GM23248 (cell line): ENCODE results near the gene ABTB1. TPM values are rescaled to one million over a fixed set of nuclear protein-coding genes. Genes with fewer than 3 reads are reported as not detected.

Experiments used
- DNase-seq: peaks from one replicate; pipeline ENCODE4 v3.0.0-alpha.2; 2015
- H2AFZ ChIP-seq: fragments of 200-600 bp; sonication (generic); 2 replicates; pipeline ENCODE4 v1.6.1; 2016; ENCODE audit warnings: antibody characterized with exemption
- H3F3A ChIP-seq: fragments of 200-600 bp; sonication (generic); 2 replicates; pipeline ENCODE4 v1.6.1; 2016; ENCODE audit warnings: mild to moderate bottlenecking, antibody characterized with exemption, mixed run types; ENCODE audit not compliant: insufficient read depth
- H3K27ac ChIP-seq: fragments of 200-600 bp; sonication (generic); 2 replicates; pipeline ENCODE4 v1.5.1; 2016; ENCODE audit warnings: mild to moderate bottlenecking
- H3K27me3 ChIP-seq: fragments of 200-600 bp; sonication (generic); replicated peaks from 2 replicates; pipeline ENCODE4 v1.6.1; 2016; ENCODE audit warnings: mild to moderate bottlenecking; ENCODE audit not compliant: insufficient read depth
- H3K36me3 ChIP-seq: fragments of 200-600 bp; sonication (generic); 2 replicates; pipeline ENCODE4 v1.6.1; 2016; ENCODE audit warnings: low read depth, mild to moderate bottlenecking
- H3K4me1 ChIP-seq: fragments of 200-600 bp; sonication (generic); 2 replicates; pipeline ENCODE4 v1.6.1; 2016; ENCODE audit warnings: mild to moderate bottlenecking; ENCODE audit not compliant: insufficient read depth
- H3K4me2 ChIP-seq: fragments of 200-600 bp; sonication (generic); one replicate; pipeline ENCODE4 v1.6.1; 2016; ENCODE audit warnings: mild to moderate bottlenecking; ENCODE audit not compliant: unreplicated experiment
- H3K4me3 ChIP-seq: fragments of 200-600 bp; sonication (generic); 2 replicates; pipeline ENCODE4 v1.5.1; 2016; ENCODE audit warnings: mild to moderate bottlenecking
- H3K79me2 ChIP-seq: fragments of 200-600 bp; sonication (generic); 2 replicates; pipeline ENCODE4 v1.6.1; 2016; ENCODE audit warnings: mild to moderate bottlenecking; ENCODE audit not compliant: insufficient read depth
- H3K9ac ChIP-seq: fragments of 200-600 bp; sonication (generic); 2 replicates; pipeline ENCODE4 v1.6.1; 2016; ENCODE audit warnings: mild to moderate bottlenecking
- H3K9me2 ChIP-seq: fragments of 200-600 bp; sonication (generic); 2 replicates; pipeline ENCODE4 v1.6.1; 2016; ENCODE audit warnings: mixed run types, mild to moderate bottlenecking, moderate library complexity; ENCODE audit not compliant: insufficient read depth
- H3K9me3 ChIP-seq: fragments of 200-600 bp; sonication (generic); one replicate; pipeline ENCODE4 v1.6.1; 2017; ENCODE audit warnings: low read depth
- H4K20me1 ChIP-seq: fragments of 200-600 bp; sonication (generic); 2 replicates; pipeline ENCODE4 v1.6.0; 2016; ENCODE audit not compliant: insufficient read depth
- EZH2 ChIP-seq: fragments of 200-600 bp; sonication (generic); IDR thresholded peaks from 2 replicates; pipeline ENCODE4 v1.6.1; 2018; ENCODE audit warnings: antibody characterized with exemption, mild to moderate bottlenecking; ENCODE audit not compliant: insufficient read depth, poor library complexity, severe bottlenecking
- EZH2phosphoT487 ChIP-seq: fragments of 200-600 bp; sonication (generic); IDR thresholded peaks from 2 replicates; pipeline ENCODE4 v1.6.1; 2018; ENCODE audit warnings: antibody characterized with exemption, moderate library complexity, mild to moderate bottlenecking, low read depth; ENCODE audit not compliant: insufficient read depth
- WGBS, 2 experiments: methylation state at CpG; one replicate each; pipeline ENCODE4 v1.1.6; 2015 to 2017; ENCODE audit warnings: low lambda C conversion rate in 2 of 2, low coverage in 1 of 2; ENCODE audit errors: missing lambda C conversion rate in 2 of 2; 5-methylcytosine and 5-hydroxymethylcytosine counted together
- in situ Hi-C: fragments of 300-500 bp; cut with MboI; formaldehyde crosslinking; loops from 2 replicates; pipeline ENCODE4 v1.15.0; 2020
- polyA plus RNA-seq: library from polyadenylated mRNA; unstranded; fragments of >200 nt; fragmentation: Nextera tagmentation; extraction: Ambion mirVana; gene quantifications from 2 replicates; pipeline ENCODE4 v1.2.1, GENCODE V29; 2016
- total RNA-seq: library from RNA; depleted of rRNA; stranded (reverse); fragments of >200 nt; shearing (Covaris generic); gene quantifications from 2 replicates; pipeline ENCODE4 v1.2.3, GENCODE V29; 2014

ABTB1 gene
- total and polyA plus RNA-seq, 2 experiments from 2014 or later, result 7.8 to 20.9 TPM

GRCh38 chr3:127716384-127716783 is 43.6 kb downstream of the ABTB1 start:
- H3K27ac ChIP-seq, result no peak overlapping the region
- no peaks in the 10 kb centered on the region for H4K20me1 ChIP-seq
- H3K36me3 ChIP-seq, result peaks cover 7% of the 10 kb centered on the region; the same call in 1 of the 2 replicates
- H3F3A ChIP-seq, result no peaks in the 10 kb centered on the region
- H3K4me3 ChIP-seq, result no peak overlapping the region
- WGBS, 2 experiments, result 69 to 80% methylated on average over 6 of the region's 6 CpGs
- no peak for TF ChIP-seq EZH2
- no peak for TF ChIP-seq EZH2phosphoT487
- no peaks in the 10 kb centered on the region for H3K4me1 ChIP-seq
- in situ Hi-C loops, result no loop called here
- no peaks in the 10 kb centered on the region for H3K9me3 ChIP-seq
- no peaks in the 10 kb centered on the region for H3K27me3 ChIP-seq
- no peak overlapping the region for H3K4me2 ChIP-seq
- no peak overlapping the region for H2AFZ ChIP-seq
- no peak overlapping the region for H3K9ac ChIP-seq
- no peaks in the 10 kb centered on the region for H3K79me2 ChIP-seq
- peak; percentile 23 for DNase-seq
- H3K9me2 ChIP-seq, result no peaks in the 10 kb centered on the region

GRCh38 chr3:127717357-127718244 is 44.8 kb downstream of the ABTB1 start:
- DNase-seq, result peak; percentile 44
- in situ Hi-C loops, result no loop called here
- WGBS, 2 experiments, result 73 to 87% methylated on average over 12 to 14 of the region's 14 CpGs

GRCh38 chr3:127718245-127718915 is 45.6 kb downstream of the ABTB1 start:
- Histone ChIP-seq H3K79me2 (no peaks in the 10 kb centered on the region), H2AFZ (no peak overlapping the region), H3K4me1 (0 out of 2 replicates have a peak, but pooled peaks cover 5% of the 10 kb centered on the region), H3K9me3 (no peaks in the 10 kb centered on the region), H3K9ac (no peak overlapping the region), H3F3A (no peaks in the 10 kb centered on the region), H3K4me3 (no peak overlapping the region), H4K20me1 (no peaks in the 10 kb centered on the region), H3K36me3 (peaks cover 7% of the 10 kb centered on the region; the same call in 1 of the 2 replicates), H3K9me2 (no peaks in the 10 kb centered on the region), H3K27ac (no peak overlapping the region), H3K27me3 (no peaks in the 10 kb centered on the region), H3K4me2 (no peak overlapping the region)
- DNase-seq, result no peak
- 73 to 79% methylated on average over 7 of the region's 7 CpGs for WGBS, 2 experiments
- in situ Hi-C loops, result no loop called here
- TF ChIP-seq EZH2 (no peak), EZH2phosphoT487 (no peak)

More at GRCh38 chr3:127717357-127718244, 44.8 kb downstream of the ABTB1 start:
- Histone ChIP-seq H3K9ac (no peak overlapping the region), H3F3A (no peaks in the 10 kb centered on the region), H3K36me3 (peaks cover 7% of the 10 kb centered on the region; the same call in 1 of the 2 replicates), H3K27ac (no peak overlapping the region), H3K79me2 (no peaks in the 10 kb centered on the region), H3K9me3 (no peaks in the 10 kb centered on the region), H3K4me2 (no peak overlapping the region), H3K4me3 (no peak overlapping the region), H3K4me1 (0 out of 2 replicates have a peak, but pooled peaks cover 3% of the 10 kb centered on the region), H2AFZ (no peak overlapping the region), H4K20me1 (no peaks in the 10 kb centered on the region), H3K27me3 (no peaks in the 10 kb centered on the region), H3K9me2 (no peaks in the 10 kb centered on the region)
- no peak for TF ChIP-seq EZH2
- TF ChIP-seq EZH2phosphoT487, result no peak

GRCh38 chr3:127718916-127719290 is 46.2 kb downstream of the ABTB1 start:
- peaks cover 7% of the 10 kb centered on the region; the same call in 1 of the 2 replicates for H3K36me3 ChIP-seq
- no peaks in the 10 kb centered on the region for H3K27me3 ChIP-seq
- 0 out of 2 replicates have a peak, but pooled peaks cover 5% of the 10 kb centered on the region for H3K4me1 ChIP-seq
- DNase-seq, result no peak
- H3K4me3 ChIP-seq, result no peak overlapping the region
- H3F3A ChIP-seq, result no peaks in the 10 kb centered on the region
- H3K9me2 ChIP-seq, result no peaks in the 10 kb centered on the region
- no peak overlapping the region for H3K27ac ChIP-seq
- no peaks in the 10 kb centered on the region for H3K9me3 ChIP-seq
- H2AFZ ChIP-seq, result no peak overlapping the region
- 59% methylated on average over 3 of the region's 3 CpGs for WGBS, 2 experiments
- no peaks in the 10 kb centered on the region for H3K79me2 ChIP-seq
- in situ Hi-C loops, result no loop called here
- no peak overlapping the region for H3K4me2 ChIP-seq
- no peak for TF ChIP-seq EZH2
- TF ChIP-seq EZH2phosphoT487, result no peak
- H4K20me1 ChIP-seq, result no peaks in the 10 kb centered on the region
- no peak overlapping the region for H3K9ac ChIP-seq
